ENCODE data around the gene SEC14L5.

The SEC14L5 gene

GRCh38 chr16:5007256-5007655 lies 49.1 kb downstream of the SEC14L5 start:
- in situ Hi-C loops (cut with HindIII; ENCODE audit: low sequenced_read_pairs): no loop called here

- in situ Hi-C loops (cut with HindIII; ENCODE audit: low sequenced_read_pairs): no loop called here
Observed at GRCh38 chr16:5008311-5008731, 50.2 kb downstream of the SEC14L5 start.

GRCh38 chr16:5010576-5011329 lies 52.6 kb downstream of the SEC14L5 start:
- in situ Hi-C loops (cut with HindIII; ENCODE audit: low sequenced_read_pairs): no loop called here

GRCh38 chr16:5011637-5012036 lies 53.5 kb downstream of the SEC14L5 start:
- in situ Hi-C loops (cut with HindIII; ENCODE audit: low sequenced_read_pairs): no loop called here

GRCh38 chr16:5012887-5013286 lies 54.8 kb downstream of the SEC14L5 start:
- in situ Hi-C loops (cut with HindIII; ENCODE audit: low sequenced_read_pairs): no loop called here

- in situ Hi-C loops (cut with HindIII; ENCODE audit: low sequenced_read_pairs): no loop called here
Observed at GRCh38 chr16:5015351-5015750, 57.2 kb downstream of the SEC14L5 start.

- in situ Hi-C loops (cut with HindIII; ENCODE audit: low sequenced_read_pairs): no loop called here
Observed at GRCh38 chr16:5015887-5016286, 57.8 kb downstream of the SEC14L5 start.

GRCh38 chr16:5016967-5017677 lies 59.0 kb downstream of the SEC14L5 start:
- in situ Hi-C loops (cut with HindIII; ENCODE audit: low sequenced_read_pairs): no loop called here

- in situ Hi-C loops (cut with HindIII; ENCODE audit: low sequenced_read_pairs): no loop called here
Observed at GRCh38 chr16:5017678-5017969, 59.5 kb downstream of the SEC14L5 start.

GRCh38 chr16:5018793-5019192 lies 60.7 kb downstream of the SEC14L5 start:
- in situ Hi-C loops (cut with HindIII; ENCODE audit: low sequenced_read_pairs): no loop called here

GRCh38 chr16:5019775-5020174 lies 61.6 kb downstream of the SEC14L5 start:
- in situ Hi-C loops (cut with HindIII; ENCODE audit: low sequenced_read_pairs): no loop called here

GRCh38 chr16:5020551-5020950 lies 62.4 kb downstream of the SEC14L5 start:
- in situ Hi-C loops (cut with HindIII; ENCODE audit: low sequenced_read_pairs): no loop called here

- in situ Hi-C loops (cut with HindIII; ENCODE audit: low sequenced_read_pairs): no loop called here
Observed at GRCh38 chr16:5022521-5022920, 64.4 kb downstream of the SEC14L5 start.

GRCh38 chr16:5024632-5025031 lies 66.5 kb downstream of the SEC14L5 start:
- in situ Hi-C loops (cut with HindIII; ENCODE audit: low sequenced_read_pairs): loop anchor here (25.0 kb wide), 1 partner anchor 512 kb away; no protein-coding TSS in a partner anchor

GRCh38 chr16:5025171-5025632 lies 67.1 kb downstream of the SEC14L5 start:
- in situ Hi-C loops (cut with HindIII; ENCODE audit: low sequenced_read_pairs): loop anchor here (25.0 kb wide), 1 partner anchor 513 kb away; no protein-coding TSS in a partner anchor

GRCh38 chr16:5026664-5027063 lies 68.5 kb downstream of the SEC14L5 start:
- in situ Hi-C loops (cut with HindIII; ENCODE audit: low sequenced_read_pairs): loop anchor here (25.0 kb wide), 1 partner anchor 514 kb away; no protein-coding TSS in a partner anchor

GRCh38 chr16:5027086-5027485 lies 69.0 kb downstream of the SEC14L5 start:
- in situ Hi-C loops (cut with HindIII; ENCODE audit: low sequenced_read_pairs): loop anchor here (25.0 kb wide), 1 partner anchor 515 kb away; no protein-coding TSS in a partner anchor

GRCh38 chr16:5027575-5028235 lies 69.6 kb downstream of the SEC14L5 start:
- in situ Hi-C loops (cut with HindIII; ENCODE audit: low sequenced_read_pairs): loop anchor here (25.0 kb wide), 1 partner anchor 515 kb away; no protein-coding TSS in a partner anchor

GRCh38 chr16:5028950-5029475 lies 70.9 kb downstream of the SEC14L5 start:
- in situ Hi-C loops (cut with HindIII; ENCODE audit: low sequenced_read_pairs): loop anchor here (25.0 kb wide), 1 partner anchor 517 kb away; no protein-coding TSS in a partner anchor

GRCh38 chr16:5030251-5030870 lies 72.2 kb downstream of the SEC14L5 start:
- in situ Hi-C loops (cut with HindIII; ENCODE audit: low sequenced_read_pairs): loop anchor here (25.0 kb wide), 1 partner anchor 518 kb away; no protein-coding TSS in a partner anchor

- in situ Hi-C loops (cut with HindIII; ENCODE audit: low sequenced_read_pairs): loop anchor here (25.0 kb wide), 1 partner anchor 519 kb away; no protein-coding TSS in a partner anchor
Observed at GRCh38 chr16:5031601-5032000, 73.5 kb downstream of the SEC14L5 start.

Measured in DLD1 (cell line).